GM18873 (cell line): Measurements from ENCODE around the gene RUNX3.

Experiments used
- ATAC-seq: cut with Tn5 transposase; IDR thresholded peaks from one replicate; pipeline ENCODE4 v1.9.1; 2021; ENCODE audit warnings: mild to moderate bottlenecking, moderate library complexity, moderate number of reproducible peaks; ENCODE audit not compliant: unreplicated experiment, low FRiP score

RUNX3 gene

DNA sequence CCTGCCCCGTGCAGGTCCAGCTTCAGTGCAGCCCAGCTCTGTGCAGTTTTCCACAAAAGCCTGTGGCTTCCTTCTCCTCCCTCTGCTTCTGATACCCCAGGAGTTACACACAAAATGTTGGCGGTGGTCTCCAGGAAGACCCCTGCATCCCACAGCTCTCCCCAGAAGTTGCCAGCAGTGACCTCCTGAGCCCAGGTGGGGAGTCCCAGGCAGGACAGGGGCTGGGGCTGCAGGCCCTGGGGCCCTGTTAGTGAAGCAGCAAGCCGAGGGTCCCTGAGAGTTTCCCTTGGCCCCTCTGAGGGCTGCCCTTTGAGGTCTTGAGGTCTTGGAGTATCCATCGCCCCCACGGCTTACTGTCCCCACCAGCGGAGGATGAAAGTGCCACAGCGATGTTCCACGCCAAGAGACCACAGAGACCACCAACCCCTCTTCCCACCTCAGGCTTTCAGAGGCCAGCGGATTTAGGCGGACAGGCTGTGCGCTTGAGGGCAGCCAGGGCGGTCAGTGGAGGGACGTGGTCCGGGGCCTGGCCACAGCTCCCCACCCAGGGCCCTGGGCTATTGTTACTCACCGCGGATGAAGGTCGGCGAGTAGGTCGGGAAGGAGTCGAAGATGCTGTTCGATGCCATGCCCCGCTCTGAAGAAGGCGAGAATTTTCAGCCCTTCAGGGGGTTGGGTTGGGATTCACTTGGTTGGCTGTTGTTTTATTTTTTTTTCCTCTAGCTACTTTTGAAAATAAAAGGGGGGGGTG, 34.0 kb upstream of the RUNX3 start:
- ATAC-seq, result no peak

DNA sequence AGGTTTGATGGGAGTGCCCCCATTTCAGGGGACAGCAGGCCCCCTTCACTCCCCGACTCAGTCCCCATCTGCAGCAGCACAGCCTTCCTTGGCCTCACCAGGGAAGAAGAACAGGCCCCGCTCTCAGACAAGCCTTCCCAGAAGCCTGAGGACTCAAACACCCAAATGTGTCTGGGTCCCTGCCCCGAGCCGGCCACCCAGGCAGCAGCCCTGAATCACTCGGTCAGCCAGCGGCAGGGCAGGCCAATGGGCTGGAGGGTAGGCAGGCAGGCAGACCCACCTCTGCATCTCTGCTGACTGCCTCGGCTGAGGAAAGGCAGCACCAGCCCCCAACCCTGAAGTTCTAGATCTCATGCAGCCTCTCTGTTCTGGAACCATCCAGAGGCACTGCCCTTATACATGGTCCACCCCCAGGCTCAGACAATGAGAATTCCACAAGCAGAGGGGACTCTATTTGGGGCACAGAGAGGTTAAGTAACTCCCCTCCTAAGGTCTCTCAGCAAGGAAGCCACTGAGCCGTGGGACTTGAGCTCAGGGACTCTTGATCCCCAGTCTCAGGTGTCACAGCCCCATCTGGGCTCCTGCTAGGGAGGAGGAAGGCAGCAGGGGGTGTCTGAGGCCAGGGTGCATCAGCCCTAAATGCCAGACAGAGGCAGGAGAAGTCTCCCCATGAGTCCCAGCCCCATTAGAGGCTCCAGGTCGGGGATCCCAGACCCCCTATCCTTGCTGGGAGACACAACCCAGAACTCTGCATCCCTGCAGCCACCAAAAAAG, 33.2 kb upstream of the RUNX3 start:
- ATAC-seq, result no peak

DNA sequence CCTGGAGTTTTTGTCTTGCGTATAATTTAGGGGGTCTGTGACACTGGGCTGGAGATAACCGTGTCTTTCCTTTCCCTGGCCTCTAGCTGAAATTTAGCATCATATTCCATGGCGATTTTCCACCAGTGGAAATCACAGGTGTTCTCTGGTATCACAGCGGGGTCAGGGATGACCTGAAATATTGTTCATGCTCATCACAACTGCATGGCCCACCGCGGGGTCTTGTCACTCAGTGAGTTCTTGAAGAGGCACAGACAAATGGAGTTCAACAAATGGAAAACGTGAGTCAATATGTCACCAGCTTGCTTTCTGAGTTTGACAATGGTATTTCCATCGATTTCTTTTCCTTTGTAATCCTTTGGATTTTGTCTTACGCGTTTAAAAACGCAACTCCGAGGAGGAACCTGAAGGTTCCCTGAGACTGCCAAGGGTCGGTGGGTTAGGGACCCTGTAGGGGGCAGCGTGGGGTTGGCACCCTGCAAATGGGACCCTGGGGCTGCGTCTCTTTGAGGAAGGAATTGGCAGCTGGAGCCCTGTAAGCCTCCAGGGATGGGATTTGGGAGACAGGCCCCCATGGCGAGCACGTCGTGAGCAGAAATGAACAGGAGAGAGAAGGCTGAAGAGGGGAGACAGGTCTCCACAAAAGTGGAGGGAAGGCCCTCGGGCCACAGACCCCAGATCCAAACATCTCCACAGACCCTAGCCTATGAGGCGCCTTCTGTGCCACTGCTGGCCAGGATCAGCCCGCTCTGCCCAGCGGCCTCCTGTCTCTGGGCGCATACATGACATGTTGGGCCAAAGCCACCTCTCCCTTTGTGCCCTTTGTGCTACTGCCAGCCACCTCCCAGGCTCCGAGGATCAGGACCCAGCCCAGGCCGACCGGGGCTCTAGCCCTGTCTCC, 32.1 kb upstream of the RUNX3 start:
- ATAC-seq, result no peak

DNA sequence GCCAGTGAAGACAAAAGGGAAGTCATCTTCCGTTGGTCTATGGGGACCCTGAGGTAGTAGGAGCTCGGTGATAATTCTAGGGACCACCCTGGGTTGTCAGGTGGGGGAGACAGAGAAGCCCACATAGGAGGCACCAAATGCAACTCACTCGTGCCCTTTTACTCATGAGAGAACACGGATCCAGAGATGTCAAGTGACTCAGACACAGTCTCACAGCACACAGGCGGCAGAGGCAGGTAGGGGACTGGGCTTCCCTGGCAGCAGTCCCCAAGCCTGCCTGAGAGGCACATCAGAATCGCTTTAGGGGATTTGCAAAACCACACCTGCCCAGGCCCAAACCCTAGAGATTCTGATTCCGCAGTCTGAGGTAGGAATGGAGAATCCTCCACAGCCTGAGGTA, 31.3 kb upstream of the RUNX3 start:
- ATAC-seq, result no peak

DNA sequence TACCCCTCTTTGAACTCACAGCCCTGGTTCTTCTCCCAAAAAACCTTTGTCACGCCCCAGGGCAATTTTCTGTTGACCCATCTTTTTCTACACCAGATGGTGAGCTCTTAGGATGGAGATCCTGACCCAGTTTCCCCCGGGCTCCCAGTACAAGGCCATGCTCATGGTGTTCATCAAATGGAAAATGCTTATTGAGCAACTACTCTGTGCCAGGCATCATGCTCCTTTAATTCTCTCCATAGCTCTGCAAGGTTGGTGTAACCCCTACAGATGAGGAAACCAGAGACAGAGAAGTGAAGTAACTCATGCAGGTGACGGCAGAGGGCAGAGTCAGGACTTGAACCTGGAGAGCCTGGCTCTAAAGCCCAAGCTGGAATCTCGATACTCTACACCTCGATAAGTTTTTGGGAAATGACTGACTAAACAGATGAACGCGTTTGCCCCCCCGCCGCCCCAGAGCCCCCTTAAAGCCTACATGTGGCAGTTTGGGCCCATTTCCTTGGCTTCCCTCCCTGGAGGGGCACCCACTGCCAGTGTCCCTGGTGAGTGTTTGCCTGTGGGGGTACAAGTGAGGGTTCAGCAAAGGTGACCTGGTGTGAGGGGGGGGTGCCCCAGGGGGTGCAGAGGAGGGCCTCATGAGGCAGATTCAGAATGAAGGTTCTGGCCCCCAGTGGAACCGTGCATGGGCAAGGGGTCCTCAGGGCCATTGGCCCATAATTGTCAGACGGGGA, 30.2 kb upstream of the RUNX3 start:
- ATAC-seq, result no peak

DNA sequence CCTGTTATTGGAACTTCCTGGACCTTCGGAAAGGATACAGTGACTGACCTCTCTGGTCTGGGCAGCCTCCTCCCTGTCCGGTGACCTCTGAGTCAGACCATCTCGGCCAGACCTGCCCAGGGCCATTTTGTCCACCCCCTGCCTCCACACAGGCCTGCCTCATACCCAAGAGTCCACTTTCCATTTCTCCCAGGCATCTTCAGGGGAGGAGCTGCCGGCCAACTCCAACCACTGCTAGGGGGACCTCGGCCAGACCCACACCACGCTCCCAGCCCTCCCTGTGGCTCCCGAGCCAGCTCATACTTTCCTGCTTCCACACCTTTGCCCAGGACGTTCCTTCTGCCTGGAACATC, 29.5 kb upstream of the RUNX3 start:
- ATAC-seq, result no peak

DNA sequence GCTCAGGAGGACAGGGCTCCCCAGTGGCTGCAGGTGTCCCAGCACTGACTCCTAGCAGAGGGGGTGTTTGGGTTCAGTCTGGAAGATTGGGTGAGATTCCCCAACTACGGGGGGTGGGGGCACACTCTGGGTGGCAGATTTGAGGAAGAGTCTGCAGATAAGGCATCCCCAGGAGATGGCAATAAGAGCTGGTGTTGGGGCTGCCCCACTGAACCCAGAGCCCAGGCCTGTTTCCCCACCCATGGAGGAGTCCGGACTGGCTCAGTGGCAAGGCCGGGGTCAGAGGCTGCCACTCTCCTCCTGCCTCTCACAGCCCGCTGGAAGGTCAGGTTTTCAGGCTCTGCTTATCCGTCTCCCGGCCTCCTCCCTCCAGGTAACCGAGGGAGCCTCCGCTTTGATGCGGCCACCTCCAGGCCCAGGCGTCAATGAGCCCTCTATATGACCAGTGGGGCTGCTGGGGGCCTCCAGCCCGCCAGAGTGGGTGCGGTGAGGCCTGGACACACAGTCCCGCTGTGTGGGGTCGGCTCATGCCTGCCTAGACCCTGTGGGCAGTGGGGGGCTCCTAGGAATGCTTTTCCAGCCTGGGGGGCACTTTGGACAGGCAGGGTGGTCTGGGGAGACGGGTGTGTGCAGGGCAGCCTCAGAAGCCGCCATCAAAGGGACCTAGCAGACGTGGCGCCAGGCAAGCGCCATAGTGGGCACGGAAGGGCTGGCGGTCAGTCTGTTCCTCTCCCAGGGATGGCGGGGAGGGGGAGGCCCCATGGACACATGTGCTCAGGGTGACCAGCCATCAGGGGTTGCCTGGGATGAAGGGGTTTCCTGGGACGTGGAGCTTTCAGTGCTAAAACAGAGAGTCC, 28.9 kb upstream of the RUNX3 start:
- ATAC-seq, result no peak

DNA sequence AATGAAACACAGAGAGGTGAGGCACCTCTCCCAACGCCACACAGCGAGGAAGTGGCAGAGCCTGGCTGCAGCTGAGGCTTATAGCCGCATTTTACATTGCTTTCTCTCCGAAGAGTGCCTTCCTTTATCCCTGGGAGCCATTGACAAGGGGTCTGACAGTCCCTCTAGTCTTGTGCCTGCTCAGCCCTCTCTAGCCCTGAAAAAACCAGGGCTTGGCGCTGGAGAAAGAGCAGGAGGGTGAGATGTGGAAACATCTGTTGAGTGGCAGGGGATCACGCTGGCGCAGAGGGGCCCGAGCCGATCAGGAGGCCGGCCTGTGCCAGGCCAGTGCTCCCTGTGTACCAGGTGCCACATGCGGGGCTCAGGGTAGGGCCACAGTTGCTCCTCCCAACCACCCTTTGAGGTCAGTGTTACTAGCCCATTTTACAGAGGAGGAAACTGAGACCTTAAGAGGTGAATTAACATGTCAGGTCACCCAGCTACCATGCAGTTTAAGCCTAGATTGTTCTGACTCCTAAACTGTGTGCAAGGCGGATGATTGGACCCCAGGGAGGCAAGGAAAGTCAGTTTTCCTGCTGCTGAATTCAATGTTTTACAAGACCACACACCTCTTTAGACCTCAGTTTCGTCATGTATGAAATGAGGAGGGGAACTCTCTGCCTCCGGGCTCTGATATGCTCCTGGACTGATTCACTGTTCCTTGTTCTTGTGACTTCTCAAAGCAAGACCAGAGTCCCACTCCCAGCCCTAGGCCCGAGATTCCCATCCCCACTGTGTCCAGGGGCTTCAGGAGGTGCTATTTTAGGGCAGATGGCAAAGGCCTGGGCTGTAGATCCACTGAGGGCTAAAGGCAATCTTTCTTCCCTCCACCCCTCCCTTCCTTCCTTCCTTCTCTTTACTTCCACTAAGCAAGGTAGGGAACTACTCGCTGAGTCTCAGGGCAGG, 28.0 kb upstream of the RUNX3 start:
- no peak for ATAC-seq

DNA sequence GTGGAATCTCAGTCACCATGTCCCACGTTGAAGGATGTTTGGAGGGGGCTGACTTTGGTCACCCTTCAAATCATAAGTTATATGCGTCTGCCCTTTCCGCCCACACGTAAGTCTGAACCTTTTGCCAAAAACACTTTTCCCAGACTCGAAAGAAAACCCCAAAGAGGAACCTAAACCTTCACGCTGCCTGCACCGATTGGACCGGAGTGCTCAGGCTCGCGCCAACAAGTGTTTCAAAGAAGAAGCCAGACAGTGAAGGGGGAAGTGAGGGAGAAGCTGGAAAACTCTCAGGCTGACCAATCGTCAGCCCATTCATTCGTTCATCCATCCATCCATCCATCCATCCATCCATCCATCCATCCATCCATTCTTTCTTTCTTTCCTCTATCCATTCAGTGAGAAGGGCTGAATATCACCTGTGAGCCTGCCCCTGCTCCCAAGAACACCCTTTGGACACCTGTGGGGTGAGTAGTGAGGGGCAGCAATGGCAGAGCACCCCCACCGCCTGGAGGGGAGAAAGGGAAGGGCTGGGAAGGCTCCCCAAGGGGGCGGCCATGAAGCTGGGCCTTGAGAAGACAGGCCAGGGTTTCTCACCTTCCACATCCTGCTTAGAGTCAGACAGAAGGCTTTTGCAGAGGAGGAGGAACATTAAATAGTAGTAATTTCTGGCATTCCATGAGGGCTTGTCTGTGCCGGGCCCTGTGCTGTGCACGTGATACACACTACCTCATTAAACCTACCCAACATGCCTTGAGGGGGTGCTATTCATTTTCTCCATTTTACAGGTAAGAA, 27.1 kb upstream of the RUNX3 start:
- no peak for ATAC-seq

DNA sequence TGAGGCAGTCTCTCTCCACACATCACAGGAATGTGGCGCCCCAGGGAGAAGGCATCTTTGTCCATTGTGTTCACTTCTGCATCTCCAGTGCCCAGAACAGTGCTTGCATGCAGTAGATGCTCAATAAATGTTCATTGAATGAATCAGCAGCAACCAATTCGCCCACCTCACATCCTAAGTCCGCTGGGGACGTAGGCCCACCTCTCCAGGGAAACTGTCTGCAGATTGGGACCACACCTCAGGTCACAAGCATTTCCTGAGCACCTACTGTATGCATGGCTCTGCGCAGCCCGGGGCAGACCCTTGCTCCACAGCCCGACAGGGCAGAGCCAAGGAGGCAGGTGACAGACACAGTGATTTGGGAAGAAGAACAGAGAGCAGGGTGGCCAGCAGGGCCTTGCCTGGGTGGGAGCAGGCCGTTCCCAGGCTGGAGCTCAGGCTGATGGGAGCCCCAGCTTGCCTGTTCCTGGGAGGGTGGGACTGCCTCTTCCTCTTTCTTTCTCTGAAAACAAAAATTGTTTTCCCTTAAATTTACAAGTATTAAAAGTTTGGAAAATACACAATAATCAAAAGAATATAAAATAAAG, 25.8 kb upstream of the RUNX3 start:
- ATAC-seq, result no peak

DNA sequence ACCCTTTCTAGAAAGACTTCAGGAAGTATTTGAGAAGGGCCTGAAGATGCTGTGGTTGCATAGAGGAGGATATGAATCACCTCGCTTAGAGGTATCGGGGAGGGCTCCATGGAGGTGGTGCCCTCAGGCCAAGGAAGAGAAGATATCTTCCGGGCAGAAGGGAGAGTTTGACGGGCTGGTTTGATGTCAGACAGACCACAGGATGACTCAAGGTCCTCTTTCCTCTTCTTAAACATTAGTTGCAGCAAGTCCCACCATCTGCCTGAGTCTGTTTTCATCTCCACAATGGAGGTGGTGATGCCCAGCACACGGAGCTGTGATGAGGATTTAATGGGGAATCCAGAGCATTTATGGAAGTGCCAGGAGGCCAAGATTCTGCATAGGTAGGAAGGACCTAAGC, 25.1 kb upstream of the RUNX3 start:
- ATAC-seq, result no peak

DNA sequence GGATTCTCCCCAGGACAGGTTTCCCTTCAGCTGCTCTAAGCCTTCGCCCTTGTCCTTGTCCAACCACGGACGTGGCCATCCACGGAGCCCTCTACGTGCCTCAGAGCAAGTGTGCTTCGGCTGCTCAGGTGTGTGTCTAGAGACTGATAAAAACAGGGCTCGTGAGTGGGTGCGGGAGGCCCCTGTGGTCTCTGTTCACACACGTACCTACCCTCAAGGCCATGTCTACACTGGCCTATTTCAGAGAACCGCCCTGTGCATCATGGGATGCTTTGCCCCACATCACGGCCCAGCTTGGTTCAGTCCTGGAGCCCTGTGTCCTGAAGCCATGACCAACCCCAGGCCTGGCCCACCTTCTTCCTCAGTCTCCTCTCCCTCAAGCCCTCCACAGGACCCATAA, 24.6 kb upstream of the RUNX3 start:
- no peak for ATAC-seq

DNA sequence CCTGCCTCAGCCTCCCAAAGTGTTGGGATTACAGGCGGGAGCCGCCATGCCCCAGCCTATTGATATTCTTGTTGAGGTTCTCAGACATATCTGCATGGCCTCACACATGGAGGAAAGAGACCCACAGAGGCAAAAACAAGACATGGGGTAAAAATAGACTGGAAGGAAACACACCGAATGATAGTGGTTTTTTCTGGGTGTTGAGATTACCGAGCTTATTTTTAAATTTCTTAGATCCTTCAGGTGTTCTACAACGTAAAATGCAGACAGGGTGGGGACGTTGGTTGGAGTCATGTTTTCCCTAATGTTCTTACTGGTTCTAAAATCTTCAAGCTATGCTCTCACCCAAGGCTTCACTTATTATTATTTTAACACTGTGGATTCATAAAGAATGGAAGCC, 23.9 kb upstream of the RUNX3 start:
- no peak for ATAC-seq

DNA sequence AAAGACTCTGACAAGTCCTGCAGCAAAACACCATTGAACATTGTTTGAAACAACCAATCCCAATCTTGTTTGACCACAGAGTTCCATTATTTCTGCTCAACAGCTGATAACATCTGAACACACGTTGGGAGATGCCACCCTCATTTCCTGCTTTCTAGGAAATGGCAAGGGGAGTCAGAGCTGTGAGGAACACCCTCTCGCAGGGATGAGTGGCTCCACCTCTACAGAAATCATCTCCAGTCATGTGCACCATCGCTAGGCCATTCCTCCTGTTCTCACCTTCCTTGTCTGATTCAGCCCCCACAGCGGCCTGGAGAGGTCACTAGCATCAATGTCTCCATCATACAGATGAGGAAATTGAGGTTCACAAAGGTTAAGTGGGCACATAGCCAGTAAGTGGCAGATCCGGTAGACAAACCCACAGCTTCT, 22.4 kb upstream of the RUNX3 start:
- no peak for ATAC-seq

DNA sequence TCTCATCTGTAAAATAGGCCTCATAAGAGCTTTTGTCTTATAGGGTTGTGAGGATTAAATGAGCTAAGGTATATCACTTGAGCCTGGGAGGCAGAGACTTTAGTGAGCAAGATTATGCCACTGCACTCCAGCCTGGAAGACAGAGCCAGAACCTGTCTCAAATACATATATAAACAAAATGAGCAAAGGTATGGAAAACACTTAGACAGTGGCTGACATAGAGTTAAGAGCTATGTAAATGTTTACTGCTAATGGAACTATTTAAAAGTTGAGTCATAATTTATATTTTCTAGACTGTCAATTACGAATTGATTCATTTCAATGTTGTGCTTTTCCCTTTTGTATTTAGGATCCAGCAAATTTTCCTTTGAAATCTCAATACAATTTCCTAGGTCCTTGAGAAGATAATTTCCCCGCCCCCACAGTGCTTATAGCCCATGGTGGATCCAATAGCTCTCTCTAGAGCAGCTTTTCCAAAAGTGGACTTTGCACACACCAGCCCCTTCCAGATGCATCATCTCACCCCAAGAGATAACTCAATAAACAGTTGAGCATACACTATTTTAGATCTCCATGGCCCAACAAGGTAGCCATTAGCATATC, 21.8 kb upstream of the RUNX3 start:
- no peak for ATAC-seq

DNA sequence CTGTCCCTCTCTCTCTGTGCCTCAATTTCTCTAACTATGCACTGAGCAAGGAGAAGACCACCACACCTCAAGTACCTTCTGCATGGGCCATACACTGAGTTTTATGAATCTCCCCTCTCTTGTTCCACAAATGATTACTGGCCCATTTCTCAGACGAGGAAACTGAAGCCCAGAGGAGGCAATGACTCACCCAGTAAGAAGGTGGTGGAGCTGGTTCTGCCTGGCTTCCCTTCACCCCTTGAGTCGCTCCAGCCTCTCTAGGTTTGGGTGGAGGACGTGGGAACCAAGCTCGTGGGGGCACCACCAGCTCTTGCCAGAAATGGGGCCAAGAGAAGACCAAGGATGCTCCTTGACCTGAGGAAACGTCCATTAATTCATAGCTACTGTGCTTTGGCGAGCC, 21.3 kb upstream of the RUNX3 start:
- ATAC-seq, result no peak

DNA sequence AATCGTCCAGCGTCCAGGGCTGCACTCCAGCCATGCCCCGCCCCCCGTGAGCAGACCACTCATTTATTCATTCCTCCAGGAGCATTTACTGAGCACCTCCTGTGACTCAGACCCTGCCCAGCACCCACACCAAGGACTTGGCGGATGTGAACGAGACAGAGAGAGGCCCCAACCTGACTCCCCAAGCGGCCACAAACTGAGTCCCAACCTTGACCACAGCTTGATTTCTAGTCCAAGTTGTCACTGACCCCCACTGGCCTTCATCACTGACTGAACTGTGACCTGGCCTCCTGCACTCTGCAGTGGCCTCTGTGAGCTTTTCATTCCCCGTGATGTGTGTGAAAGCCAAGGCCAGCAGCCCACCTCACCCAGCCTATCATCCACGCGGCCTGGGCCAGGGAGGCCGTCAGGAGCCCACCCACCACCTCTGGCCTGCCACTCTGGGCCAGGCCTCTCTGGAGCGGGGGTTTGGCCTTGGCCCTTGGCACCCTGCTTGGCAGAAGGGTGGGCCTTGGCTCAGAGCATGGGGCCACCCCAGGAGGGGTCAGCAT, 19.3 kb upstream of the RUNX3 start:
- no peak for ATAC-seq
